Skeletal muscle tissue (tissue), 4 donors: ENCODE data around the gene CHRD. TPM values are rescaled to one million over a fixed set of nuclear protein-coding genes. Genes with fewer than 3 reads are reported as not detected.

Experiments used
- H3K27ac ChIP-seq: one replicate; pipeline ENCODE4 v1.7.0; 2013; ENCODE audit warnings: mild to moderate bottlenecking, low read depth, low read length, inconsistent platforms
- H3K27me3 ChIP-seq, 3 donors: one replicate each; pipeline ENCODE4 v1.7.0; 2013; ENCODE audit warnings: low read length in 3 of 3; ENCODE audit not compliant: control insufficient read depth in 3 of 3, insufficient read depth in 3 of 3
- H3K36me3 ChIP-seq, 3 donors: one replicate each; pipeline ENCODE4 v1.7.0; 2013; ENCODE audit warnings: low read length in 3 of 3; ENCODE audit not compliant: control insufficient read depth in 3 of 3, insufficient read depth in 3 of 3
- H3K4me1 ChIP-seq, 3 donors: one replicate each; pipeline ENCODE4 v1.7.0; 2013; ENCODE audit warnings: low read length in 3 of 3, mild to moderate bottlenecking in 3 of 3; ENCODE audit not compliant: control insufficient read depth in 3 of 3, insufficient read depth in 3 of 3
- H3K4me3 ChIP-seq, 3 donors: one replicate each; pipeline ENCODE4 v1.7.0; 2013; ENCODE audit warnings: low read length in 3 of 3
- H3K9ac ChIP-seq, 3 donors: one replicate each; pipeline ENCODE4 v1.7.0; 2013; ENCODE audit warnings: low read length in 3 of 3, mild to moderate bottlenecking in 3 of 3, moderate library complexity in 2 of 3, low read depth in 1 of 3
- H3K9me3 ChIP-seq, 3 donors: one replicate each; pipeline ENCODE4 v1.7.0; 2013; ENCODE audit warnings: low read length in 3 of 3; ENCODE audit not compliant: control insufficient read depth in 3 of 3
- total RNA-seq: library from RNA; depleted of rRNA; stranded (reverse); fragments of >200 nt; gene quantifications from one replicate; pipeline ENCODE4 v1.2.3, GENCODE V29; 2014
- donor health status: Osteomylitis.

CHRD gene
- total RNA-seq, 1 donor from 2014 or later, result 14.1 TPM

GRCh38 chr3:184354121-184354728 lies 25.6 kb upstream of the CHRD start:
- Histone ChIP-seq H3K27ac (no peak overlapping the region), H3K4me1 (no peaks in the 10 kb centered on the region), H3K27me3 (no peaks in the 10 kb centered on the region), H3K9me3 (no peaks in the 10 kb centered on the region), H3K9ac (no peak overlapping the region), H3K36me3 (peaks cover 5 to 10% (median 6%) of the 10 kb centered on the region in 3 donors), H3K4me3 (no peak overlapping the region)

- H3K4me1 ChIP-seq, result no peaks in the 10 kb centered on the region
- H3K27ac ChIP-seq, result no peak overlapping the region
- peaks cover 5 to 10% (median 6%) of the 10 kb centered on the region in 3 donors for H3K36me3 ChIP-seq
- no peak overlapping the region for H3K9ac ChIP-seq
- H3K4me3 ChIP-seq, result no peak overlapping the region
- H3K9me3 ChIP-seq, result no peaks in the 10 kb centered on the region
- H3K27me3 ChIP-seq, result no peaks in the 10 kb centered on the region
These were observed 25.1 kb upstream of the CHRD start for GRCh38 chr3:184354754-184355153.

- Histone ChIP-seq H3K27me3 (no peaks in the 10 kb centered on the region), H3K36me3 (peaks cover 5 to 10% (median 6%) of the 10 kb centered on the region in 3 donors), H3K27ac (no peak overlapping the region), H3K9me3 (no peaks in the 10 kb centered on the region), H3K4me1 (peaks cover 3 to 6% (median 6%) of the 10 kb centered on the region in 3 donors), H3K4me3 (no peak overlapping the region), H3K9ac (peak overlapping the region in 1 of 3 donors; percentile 8)
These were observed 24.4 kb upstream of the CHRD start for GRCh38 chr3:184355261-184356040.

GRCh38 chr3:184357248-184358123 lies 22.4 kb upstream of the CHRD start:
- Histone ChIP-seq H3K9me3 (no peaks in the 10 kb centered on the region), H3K9ac (no peak overlapping the region)

GRCh38 chr3:184358124-184358767 lies 21.6 kb upstream of the CHRD start:
- no peaks in the 10 kb centered on the region for H3K9me3 ChIP-seq
- no peak overlapping the region for H3K4me3 ChIP-seq
- H3K27me3 ChIP-seq, result no peaks in the 10 kb centered on the region
- H3K36me3 ChIP-seq, result peaks cover 5 to 10% (median 5%) of the 10 kb centered on the region in 3 donors
- H3K9ac ChIP-seq, result no peak overlapping the region
- peaks cover 11 to 19% (median 13%) of the 10 kb centered on the region in 3 donors for H3K4me1 ChIP-seq
- no peak overlapping the region for H3K27ac ChIP-seq

More at GRCh38 chr3:184357248-184358123, 22.4 kb upstream of the CHRD start:
- H3K27me3 ChIP-seq, result no peaks in the 10 kb centered on the region
- no peak overlapping the region for H3K4me3 ChIP-seq
- no peak overlapping the region for H3K27ac ChIP-seq
- H3K4me1 ChIP-seq, result peaks cover 11 to 19% (median 13%) of the 10 kb centered on the region in 3 donors
- peaks cover 5 to 10% (median 6%) of the 10 kb centered on the region in 3 donors for H3K36me3 ChIP-seq

GRCh38 chr3:184358921-184359350 lies 20.9 kb upstream of the CHRD start:
- Histone ChIP-seq H3K9me3 (no peaks in the 10 kb centered on the region), H3K27me3 (no peaks in the 10 kb centered on the region), H3K27ac (no peak overlapping the region), H3K9ac (no peak overlapping the region), H3K36me3 (peaks cover 5 to 10% (median 5%) of the 10 kb centered on the region in 3 donors), H3K4me1 (peaks cover 18 to 26% (median 18%) of the 10 kb centered on the region in 3 donors), H3K4me3 (no peak overlapping the region)

GRCh38 chr3:184359610-184360009 lies 20.2 kb upstream of the CHRD start:
- H3K27me3 ChIP-seq, result no peaks in the 10 kb centered on the region
- peaks cover 5 to 10% (median 6%) of the 10 kb centered on the region in 3 donors for H3K36me3 ChIP-seq
- H3K4me3 ChIP-seq, result no peak overlapping the region
- no peak overlapping the region for H3K9ac ChIP-seq
- no peak overlapping the region for H3K27ac ChIP-seq
- no peaks in the 10 kb centered on the region for H3K9me3 ChIP-seq
- H3K4me1 ChIP-seq, result peaks cover 20 to 28% (median 20%) of the 10 kb centered on the region in 3 donors

- H3K27ac ChIP-seq, result no peak overlapping the region
- peak overlapping the region; percentile 77 to 92 (median 84) for H3K9ac ChIP-seq
These were observed 19.6 kb upstream of the CHRD start for GRCh38 chr3:184360070-184360928.

More at GRCh38 chr3:184360070-184360928, 19.6 kb upstream of the CHRD start:
- H3K4me1 ChIP-seq, result peaks cover 20 to 28% (median 20%) of the 10 kb centered on the region in 3 donors
- no peaks in the 10 kb centered on the region for H3K27me3 ChIP-seq
- H3K9me3 ChIP-seq, result no peaks in the 10 kb centered on the region
- H3K4me3 ChIP-seq, result peak overlapping the region; percentile 80 to 98 (median 82)
- H3K36me3 ChIP-seq, result peaks cover 5 to 12% (median 11%) of the 10 kb centered on the region in 3 donors
